ENCODE data around the gene GNAI3.

Gene GNAI3

GRCh38 chr1:109532365-109533136, 15.9 kb upstream of the GNAI3 start (continued):
- TF ChIP-seq, protein P1, sequence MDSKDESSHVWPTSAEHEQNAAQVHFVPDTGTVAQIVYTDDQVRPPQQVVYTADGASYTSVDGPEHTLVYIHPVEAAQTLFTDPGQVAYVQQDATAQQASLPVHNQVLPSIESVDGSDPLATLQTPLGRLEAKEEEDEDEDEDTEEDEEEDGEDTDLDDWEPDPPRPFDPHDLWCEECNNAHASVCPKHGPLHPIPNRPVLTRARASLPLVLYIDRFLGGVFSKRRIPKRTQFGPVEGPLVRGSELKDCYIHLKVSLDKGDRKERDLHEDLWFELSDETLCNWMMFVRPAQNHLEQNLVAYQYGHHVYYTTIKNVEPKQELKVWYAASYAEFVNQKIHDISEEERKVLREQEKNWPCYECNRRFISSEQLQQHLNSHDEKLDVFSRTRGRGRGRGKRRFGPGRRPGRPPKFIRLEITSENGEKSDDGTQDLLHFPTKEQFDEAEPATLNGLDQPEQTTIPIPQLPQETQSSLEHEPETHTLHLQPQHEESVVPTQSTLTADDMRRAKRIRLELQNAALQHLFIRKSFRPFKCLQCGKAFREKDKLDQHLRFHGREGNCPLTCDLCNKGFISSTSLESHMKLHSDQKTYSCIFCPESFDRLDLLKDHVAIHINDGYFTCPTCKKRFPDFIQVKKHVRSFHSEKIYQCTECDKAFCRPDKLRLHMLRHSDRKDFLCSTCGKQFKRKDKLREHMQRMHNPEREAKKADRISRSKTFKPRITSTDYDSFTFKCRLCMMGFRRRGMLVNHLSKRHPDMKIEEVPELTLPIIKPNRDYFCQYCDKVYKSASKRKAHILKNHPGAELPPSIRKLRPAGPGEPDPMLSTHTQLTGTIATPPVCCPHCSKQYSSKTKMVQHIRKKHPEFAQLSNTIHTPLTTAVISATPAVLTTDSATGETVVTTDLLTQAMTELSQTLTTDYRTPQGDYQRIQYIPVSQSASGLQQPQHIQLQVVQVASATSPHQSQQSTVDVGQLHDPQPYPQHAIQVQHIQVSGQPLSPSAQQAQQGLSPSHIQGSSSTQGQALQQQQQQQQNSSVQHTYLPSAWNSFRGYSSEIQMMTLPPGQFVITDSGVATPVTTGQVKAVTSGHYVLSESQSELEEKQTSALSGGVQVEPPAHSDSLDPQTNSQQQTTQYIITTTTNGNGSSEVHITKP (tag by site-specific recombination; IDR thresholded peaks at IDR 0.05), result no peak
- TF ChIP-seq ZNF654 (tag by site-specific recombination; IDR thresholded peaks at IDR 0.05; ENCODE audit: low read depth) (peak; percentile 93), EGR2 (tag by site-specific recombination; IDR thresholded peaks at IDR 0.05; ENCODE audit: low read depth) (no peak), ZNF202 (tag by site-specific recombination; IDR thresholded peaks at IDR 0.05; ENCODE audit: borderline replicate concordance) (no peak), ZNF548 (tag by site-specific recombination; IDR thresholded peaks at IDR 0.05) (no peak), ZNF19 (tag by site-specific recombination; IDR thresholded peaks at IDR 0.05; ENCODE audit: low read depth) (no peak), ZNF571 (tag by site-specific recombination; IDR thresholded peaks at IDR 0.05) (no peak), REST (tag by site-specific recombination; IDR thresholded peaks at IDR 0.05) (0 out of 2 replicates have a peak, but pooled peaks have one; percentile 22), ZNF324 (tag by site-specific recombination; IDR thresholded peaks at IDR 0.05) (no peak), SP2 (tag by site-specific recombination; IDR thresholded peaks at IDR 0.05) (no peak), SCRT2 (tag by site-specific recombination; IDR thresholded peaks at IDR 0.05) (no peak), KLF1 (tag by site-specific recombination; IDR thresholded peaks at IDR 0.05) (no peak), BCL11A (tag by site-specific recombination; IDR thresholded peaks at IDR 0.05; ENCODE audit: low read depth) (peak; percentile 73; the same call in 1 of the 2 replicates), ZNF544 (tag by site-specific recombination; IDR thresholded peaks at IDR 0.05) (no peak), ZFP37 (tag by site-specific recombination; IDR thresholded peaks at IDR 0.05) (peak; percentile 28; the same call in 1 of the 2 replicates), ZNF16 (tag by site-specific recombination; IDR thresholded peaks at IDR 0.05; ENCODE audit: low read depth) (no peak), OSR2 (tag by site-specific recombination; IDR thresholded peaks at IDR 0.05) (no peak), ZNF510 (tag by site-specific recombination; IDR thresholded peaks at IDR 0.05; ENCODE audit: insufficient replicate concordance) (no peak), ZFP3 (tag by site-specific recombination; IDR thresholded peaks at IDR 0.05; ENCODE audit: low read depth) (no peak), ZNF76 (tag by site-specific recombination; IDR thresholded peaks at IDR 0.05; ENCODE audit: borderline replicate concordance, low read depth) (no peak), ZNF768 (tag by site-specific recombination; IDR thresholded peaks at IDR 0.05) (no peak), SETDB1 (IDR thresholded peaks at IDR 0.05; ENCODE audit: insufficient read length, low read length) (no peak)
- TF ChIP-seq, protein P2, sequence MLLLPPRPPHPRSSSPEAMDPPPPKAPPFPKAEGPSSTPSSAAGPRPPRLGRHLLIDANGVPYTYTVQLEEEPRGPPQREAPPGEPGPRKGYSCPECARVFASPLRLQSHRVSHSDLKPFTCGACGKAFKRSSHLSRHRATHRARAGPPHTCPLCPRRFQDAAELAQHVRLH (tag by site-specific recombination; IDR thresholded peaks at IDR 0.05), result no peak
